Neutrophil (primary cell): ENCODE data around the gene DOC2B.
"Not testable (repeated sequence)": the region's sequence is repeated elsewhere in the genome, so short reads cannot be mapped to it uniquely, and the experiment has no call there.

Experiments
- H3K27ac ChIP-seq: fragments of 200-600 bp; sonication (generic); 2 replicates; pipeline ENCODE4 v1.5.1; 2016; ENCODE audit warnings: mild to moderate bottlenecking, moderate library complexity
- H3K27me3 ChIP-seq: fragments of 200-600 bp; sonication (generic); 2 replicates; pipeline ENCODE4 v1.6.0; 2016; ENCODE audit warnings: mild to moderate bottlenecking
- H3K36me3 ChIP-seq: fragments of 200-600 bp; sonication (generic); 2 replicates; pipeline ENCODE4 v1.5.1; 2017
- H3K4me1 ChIP-seq, 2 experiments: fragments of 200-600 bp in 1 of 2; sonication (generic) in 1 of 2; 1 replicate in 1 of 2; 2 replicates in 1 of 2; pipeline versions ENCODE4 v1.5.1 to v1.6.1; 2013 to 2016; ENCODE audit warnings: low read depth in 1 of 2, low read length in 1 of 2, mild to moderate bottlenecking in 1 of 2, moderate library complexity in 1 of 2; ENCODE audit not compliant: control insufficient read depth in 1 of 2, insufficient read depth in 1 of 2
- H3K4me3 ChIP-seq, 2 experiments: fragments of 200-600 bp in 1 of 2; sonication (generic) in 1 of 2; 1 replicate in 1 of 2; 2 replicates in 1 of 2; pipeline ENCODE4 v1.5.1; 2013 to 2016; ENCODE audit warnings: low read depth in 1 of 2, low read length in 1 of 2, mild to moderate bottlenecking in 1 of 2, moderate library complexity in 1 of 2
- H3K9me3 ChIP-seq: fragments of 200-600 bp; sonication (generic); 2 replicates; pipeline ENCODE4 v1.5.1; 2016
- CTCF ChIP-seq: fragments of 200-600 bp; sonication (generic); IDR thresholded peaks from 2 replicates; pipeline ENCODE4 v1.5.1; 2016; ENCODE audit warnings: antibody characterized with exemption

Gene DOC2B

GRCh38 chr17:172401-172800 is 9.0 kb downstream of the DOC2B start:
- Histone ChIP-seq H3K4me3 (no peak overlapping the region), H3K27ac (no peak overlapping the region), H3K9me3 (no peaks in the 10 kb centered on the region), H3K4me1 (no peaks in the 10 kb centered on the region), H3K27me3 (no peaks in the 10 kb centered on the region), H3K36me3 (no peaks in the 10 kb centered on the region)
- TF ChIP-seq CTCF = no peak

GRCh38 chr17:171871-172270 is 9.6 kb downstream of the DOC2B start:
- TF ChIP-seq CTCF = no peak
- Histone ChIP-seq H3K36me3 (no peaks in the 10 kb centered on the region), H3K4me1 (no peaks in the 10 kb centered on the region), H3K4me3 (no peak overlapping the region), H3K27me3 (no peaks in the 10 kb centered on the region), H3K9me3 (no peaks in the 10 kb centered on the region), H3K27ac (no peak overlapping the region)

GRCh38 chr17:170130-170670 is 11.2 kb downstream of the DOC2B start:
- Histone ChIP-seq H3K36me3 (peaks cover 4% of the 10 kb centered on the region), H3K27ac (no peak overlapping the region), H3K4me3 (no peak overlapping the region), H3K4me1 (no peaks in the 10 kb centered on the region), H3K9me3 (no peaks in the 10 kb centered on the region), H3K27me3 (no peaks in the 10 kb centered on the region)
- no peak for TF ChIP-seq CTCF

- not testable (repeated sequence) for H3K27ac ChIP-seq, H3K4me1 ChIP-seq, H3K9me3 ChIP-seq, H3K36me3 ChIP-seq, H3K4me3 ChIP-seq, H3K27me3 ChIP-seq
These were observed 12.8 kb downstream of the DOC2B start for GRCh38 chr17:168614-169013.

GRCh38 chr17:165939-166338 is 15.5 kb downstream of the DOC2B start:
- Histone ChIP-seq H3K36me3 (peaks cover 15% of the 10 kb centered on the region), H3K27me3 (no peaks in the 10 kb centered on the region), H3K4me1 (no peaks in the 10 kb centered on the region), H3K9me3 (no peaks in the 10 kb centered on the region), H3K4me3 (no peak overlapping the region), H3K27ac (no peak overlapping the region)
- TF ChIP-seq CTCF = no peak

GRCh38 chr17:164303-165235 is 16.9 kb downstream of the DOC2B start:
- no peak for TF ChIP-seq CTCF
- Histone ChIP-seq H3K4me1 (no peaks in the 10 kb centered on the region), H3K27me3 (no peaks in the 10 kb centered on the region), H3K9me3 (no peaks in the 10 kb centered on the region), H3K36me3 (peaks cover 23% of the 10 kb centered on the region), H3K27ac (no peak overlapping the region), H3K4me3 (no peak overlapping the region)
